ENCODE results near the gene M1AP.

GRCh38 chr2:74559912-74560311, 88.2 kb downstream of the M1AP start:
- TF ChIP-seq CTCF (IDR thresholded peaks at IDR 0.05) (no peak), YY1 (IDR thresholded peaks at IDR 0.05; ENCODE audit: low read depth) (no peak)

All from SK-N-SH (cell line).